Fibroblast of villous mesenchyme (primary cell): ENCODE measurements around the gene ZFP64. TPM values are rescaled to one million over a fixed set of nuclear protein-coding genes. Genes with fewer than 3 reads are reported as not detected.
"Not testable (repeated sequence)": the region's sequence is repeated elsewhere in the genome, so short reads cannot be mapped to it uniquely, and the experiment has no call there.

Experiments
- DNase-seq: peaks from one replicate; pipeline ENCODE4 v3.0.0-alpha.2; 2010; ENCODE audit warnings: low read depth
- H3K4me3 ChIP-seq: 2 replicates; pipeline ENCODE4 v1.5.1; 2011; ENCODE audit warnings: low read depth, mild to moderate bottlenecking, low read length
- total RNA-seq: library from RNA; depleted of rRNA; stranded (reverse); fragments of >200 nt; gene quantifications from 2 replicates; pipeline ENCODE4 v1.2.3, GENCODE V29; 2012
- TF ChIP-seq, protein P1 (sequence below): IDR thresholded peaks from 2 replicates; pipeline ENCODE4 v1.5.1; 2012; ENCODE audit warnings: low read depth, mild to moderate bottlenecking, low read length; ENCODE audit not compliant: insufficient read depth

ZFP64 gene
- total RNA-seq, 1 donor: 28.5 TPM

DNA sequence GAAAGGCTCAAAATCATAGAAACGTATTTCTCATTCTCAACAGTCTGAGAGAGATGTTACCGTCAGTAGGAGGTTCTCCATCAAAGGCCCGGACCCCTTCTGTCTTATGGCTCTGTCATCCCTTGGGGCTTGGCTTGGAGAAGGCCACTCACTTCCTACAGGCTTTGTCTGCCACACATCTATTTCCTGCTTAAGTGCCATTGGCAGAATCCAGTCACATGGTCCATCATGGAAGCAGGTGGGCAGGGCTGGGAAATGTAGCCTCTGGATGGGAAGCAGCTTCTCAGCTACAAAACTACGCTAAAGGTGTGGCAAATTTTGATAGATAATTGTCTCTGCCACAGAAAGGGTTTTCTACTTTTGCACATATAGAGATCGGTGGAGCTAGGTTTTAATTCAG is 12.6 kb upstream of the ZFP64 start:
- TF ChIP-seq, protein P1, sequence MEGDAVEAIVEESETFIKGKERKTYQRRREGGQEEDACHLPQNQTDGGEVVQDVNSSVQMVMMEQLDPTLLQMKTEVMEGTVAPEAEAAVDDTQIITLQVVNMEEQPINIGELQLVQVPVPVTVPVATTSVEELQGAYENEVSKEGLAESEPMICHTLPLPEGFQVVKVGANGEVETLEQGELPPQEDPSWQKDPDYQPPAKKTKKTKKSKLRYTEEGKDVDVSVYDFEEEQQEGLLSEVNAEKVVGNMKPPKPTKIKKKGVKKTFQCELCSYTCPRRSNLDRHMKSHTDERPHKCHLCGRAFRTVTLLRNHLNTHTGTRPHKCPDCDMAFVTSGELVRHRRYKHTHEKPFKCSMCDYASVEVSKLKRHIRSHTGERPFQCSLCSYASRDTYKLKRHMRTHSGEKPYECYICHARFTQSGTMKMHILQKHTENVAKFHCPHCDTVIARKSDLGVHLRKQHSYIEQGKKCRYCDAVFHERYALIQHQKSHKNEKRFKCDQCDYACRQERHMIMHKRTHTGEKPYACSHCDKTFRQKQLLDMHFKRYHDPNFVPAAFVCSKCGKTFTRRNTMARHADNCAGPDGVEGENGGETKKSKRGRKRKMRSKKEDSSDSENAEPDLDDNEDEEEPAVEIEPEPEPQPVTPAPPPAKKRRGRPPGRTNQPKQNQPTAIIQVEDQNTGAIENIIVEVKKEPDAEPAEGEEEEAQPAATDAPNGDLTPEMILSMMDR: no peak
- DNase-seq: no peak

DNA sequence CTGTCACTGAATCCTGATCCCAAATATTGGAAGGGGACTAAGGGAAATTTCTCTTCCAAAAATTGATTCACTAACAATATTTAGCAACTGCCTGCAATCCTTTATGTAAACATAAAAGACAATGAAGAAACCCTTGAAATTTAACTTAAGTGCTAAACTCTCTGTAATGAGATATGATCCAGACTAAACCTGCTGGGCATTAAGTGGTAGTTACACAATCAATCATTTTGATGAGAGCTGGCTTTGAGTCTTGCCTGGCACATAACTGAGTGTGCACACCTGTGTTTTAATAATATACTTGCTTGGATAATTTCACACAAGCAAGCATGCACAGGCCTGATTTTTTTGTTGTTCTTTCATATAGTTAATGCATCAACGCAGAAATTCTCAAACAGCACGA is 9.8 kb upstream of the ZFP64 start:
- H3K4me3 ChIP-seq: no peak overlapping the region
- TF ChIP-seq, protein P1: no peak
- DNase-seq: no peak

More for the DNA sequence above, 12.6 kb upstream of the ZFP64 start:
- no peak overlapping the region for H3K4me3 ChIP-seq

DNA sequence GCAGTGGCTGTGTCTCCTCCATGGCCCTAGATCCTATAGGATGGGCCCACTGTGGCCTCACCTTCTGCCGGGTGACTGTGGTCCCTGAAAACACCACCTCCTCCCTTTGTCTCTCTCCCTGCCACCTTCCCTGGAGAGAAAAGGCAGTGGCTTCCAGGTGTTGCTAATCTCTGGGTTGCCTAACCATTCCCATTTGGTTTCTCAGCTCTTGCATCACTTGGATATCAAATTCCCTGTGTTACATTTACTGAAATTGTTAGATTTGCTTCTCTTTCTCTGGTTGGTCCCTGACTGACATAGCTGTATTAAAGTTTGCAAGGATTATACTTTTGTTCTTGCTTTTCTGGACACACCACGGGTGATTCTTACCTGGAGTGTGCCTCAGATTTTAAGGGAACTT is 9.3 kb upstream of the ZFP64 start:
- H3K4me3 ChIP-seq: no peak overlapping the region
- TF ChIP-seq, protein P1: no peak
- no peak for DNase-seq

DNA sequence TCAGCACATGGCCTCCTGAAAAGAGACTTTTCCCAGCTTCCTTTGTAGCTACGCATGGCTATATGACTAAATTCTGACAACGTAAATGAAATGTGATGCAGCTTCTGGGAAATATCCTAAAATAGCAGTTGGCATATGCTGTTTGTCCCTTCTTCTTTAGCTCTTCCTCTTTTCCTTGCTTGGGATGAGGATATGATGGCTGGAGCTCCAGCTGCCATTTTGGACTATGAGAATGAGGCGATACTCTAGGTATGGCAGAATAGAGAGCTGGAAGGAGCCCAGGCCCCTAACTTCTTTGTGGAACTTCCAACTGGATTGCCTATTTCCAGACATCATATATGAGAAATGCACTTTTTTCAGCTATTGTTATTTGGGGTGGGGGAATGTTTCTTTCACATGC is 5.3 kb upstream of the ZFP64 start:
- no peak overlapping the region for H3K4me3 ChIP-seq
- DNase-seq: no peak
- TF ChIP-seq, protein P1: no peak

DNA sequence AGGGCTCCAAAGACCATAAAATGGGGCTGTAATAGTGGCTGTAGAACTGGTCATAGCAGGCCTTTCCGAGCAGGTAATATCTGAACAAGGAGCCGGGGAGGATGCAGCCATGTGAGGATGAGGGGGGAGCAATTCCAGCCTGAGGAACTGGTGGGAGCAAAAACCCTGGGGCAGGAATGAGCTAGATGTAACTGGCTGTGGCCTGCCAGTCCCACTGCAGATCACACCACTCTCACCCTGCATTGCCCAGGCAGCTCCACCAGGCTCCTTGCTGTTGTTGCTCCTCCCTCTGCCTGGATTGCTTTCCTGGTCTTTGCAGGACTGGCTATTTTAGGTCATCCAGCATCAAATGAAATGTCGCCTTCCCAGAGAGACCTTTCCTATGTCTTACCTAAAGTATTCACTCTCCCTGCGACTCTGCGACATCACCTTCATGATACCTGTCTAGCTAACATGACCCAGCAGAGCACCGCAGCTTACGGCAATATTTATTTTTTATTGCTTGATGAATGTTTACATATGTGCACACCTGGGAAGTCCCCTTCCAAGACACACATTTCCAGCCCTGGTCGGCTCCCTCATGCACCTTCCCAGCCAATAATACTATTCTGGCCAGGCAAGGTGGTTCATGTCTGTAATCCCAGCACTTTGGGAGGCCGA is 2.4 kb upstream of the ZFP64 start:
- no peak for DNase-seq
- TF ChIP-seq, protein P1: no peak
- no peak overlapping the region for H3K4me3 ChIP-seq

DNA sequence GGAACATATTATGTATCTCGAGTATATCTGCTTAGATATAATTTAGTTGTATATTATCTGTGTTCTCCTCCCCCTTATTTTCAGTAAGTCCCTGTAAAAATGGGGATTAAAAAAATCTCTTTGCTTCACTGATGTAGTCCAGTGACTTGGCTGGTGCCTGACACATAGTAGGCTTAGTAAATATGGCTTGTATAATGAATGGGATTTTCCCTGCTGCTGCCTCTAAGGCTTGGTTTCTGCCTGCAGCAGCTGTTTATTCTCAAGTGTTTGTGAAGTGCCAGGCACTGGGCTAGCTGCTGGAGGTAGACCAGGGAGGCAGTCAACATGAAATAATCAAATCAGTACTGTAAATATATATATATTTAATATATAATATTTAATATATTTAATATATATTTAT is 1.6 kb upstream of the ZFP64 start:
- no peak overlapping the region for H3K4me3 ChIP-seq
- TF ChIP-seq, protein P1: no peak
- DNase-seq: no peak

DNA sequence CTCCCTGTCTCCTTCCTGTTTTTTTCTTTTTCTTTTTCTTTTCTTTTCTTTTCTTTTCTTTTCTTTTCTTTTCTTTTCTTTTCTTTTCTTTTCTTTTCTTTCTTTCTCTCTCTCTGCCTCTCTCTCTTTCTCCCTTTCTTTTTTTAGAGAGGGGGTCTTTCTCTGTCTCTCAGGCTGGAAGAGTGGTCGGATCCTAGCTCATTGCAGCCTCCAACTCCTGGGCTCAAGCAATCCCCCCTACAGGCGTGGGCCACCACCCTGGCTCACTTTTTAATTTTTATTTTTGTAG is 1.1 kb upstream of the ZFP64 start:
- DNase-seq, H3K4me3 ChIP-seq: not testable (repeated sequence)
